ENCODE measurements around the gene ATP8B3.
A peak's percentile ranks its signal among the peaks of the same experiment; 100 is the strongest.

Gene ATP8B3

GRCh38 chr19:1830978-1831377 is 18.9 kb upstream of the ATP8B3 start:
- DNase-seq, result no peak

GRCh38 chr19:1830568-1830967 is 18.5 kb upstream of the ATP8B3 start:
- no peak for DNase-seq

GRCh38 chr19:1829958-1830357 is 17.9 kb upstream of the ATP8B3 start:
- DNase-seq, result no peak

- DNase-seq, result no peak
Measured at GRCh38 chr19:1828279-1829238, 16.5 kb upstream of the ATP8B3 start.

GRCh38 chr19:1827566-1828278 is 15.6 kb upstream of the ATP8B3 start:
- no peak for DNase-seq

- DNase-seq, result no peak
Measured at GRCh38 chr19:1826557-1827521, 14.8 kb upstream of the ATP8B3 start.

GRCh38 chr19:1825909-1826556 is 14.0 kb upstream of the ATP8B3 start:
- DNase-seq, result peak; percentile 80

- no peak for DNase-seq
Measured at GRCh38 chr19:1824252-1824622, 12.2 kb upstream of the ATP8B3 start.

GRCh38 chr19:1823539-1824251 is 11.6 kb upstream of the ATP8B3 start:
- DNase-seq, result no peak

GRCh38 chr19:1823020-1823419 is 10.9 kb upstream of the ATP8B3 start:
- DNase-seq, result no peak

GRCh38 chr19:1822210-1822609 is 10.1 kb upstream of the ATP8B3 start:
- no peak for DNase-seq

- DNase-seq, result no peak
Measured at GRCh38 chr19:1819341-1820255, 7.5 kb upstream of the ATP8B3 start.

GRCh38 chr19:1818549-1819195 is 6.6 kb upstream of the ATP8B3 start:
- no peak for DNase-seq

GRCh38 chr19:1817553-1818179 is 5.6 kb upstream of the ATP8B3 start:
- DNase-seq, result no peak

- no peak for DNase-seq
Measured at GRCh38 chr19:1816530-1817298, 4.6 kb upstream of the ATP8B3 start.

GRCh38 chr19:1815605-1816529 is 3.8 kb upstream of the ATP8B3 start:
- DNase-seq, result no peak

GRCh38 chr19:1814833-1815604 is 2.9 kb upstream of the ATP8B3 start:
- no peak for DNase-seq

All from activated CD8-positive, alpha-beta memory T cell treated with anti-CD3 and anti-CD28 coated beads, Interleukin-2, amount 50 U/mL, for 4 hours (primary cell).